SU-DHL-6 (cell line): Measurements from ENCODE around the gene TMA7.

Source experiments
- CTCF ChIP-seq: fragments of 200-600 bp; sonication (generic); IDR thresholded peaks from one replicate; pipeline ENCODE4 v1.5.1; 2017; ENCODE audit warnings: antibody characterized with exemption, mild to moderate bottlenecking, low read length, moderate library complexity; ENCODE audit not compliant: insufficient read depth, poor library complexity, severe bottlenecking
- EZH2phosphoT487 ChIP-seq: fragments of 200-600 bp; sonication (generic), shearing (Covaris generic); conservative IDR thresholded peaks from 2 replicates; pipeline ENCODE4 v1.6.1; 2018; ENCODE audit warnings: mild to moderate bottlenecking, antibody characterized with exemption, low read length, moderate library complexity, mixed read lengths

GRCh38 chr3:48472923-48473616 lies 33.0 kb downstream of the TMA7 start:
- TF ChIP-seq EZH2phosphoT487 (no peak), CTCF (peak; percentile 54)
